ENCODE data around the gene ANO5. TPM values are rescaled to one million over a fixed set of nuclear protein-coding genes. Genes with fewer than 3 reads are reported as not detected.

ANO5 gene
- total and polyA plus RNA-seq, 2 donors = 2.7 to 15.4 TPM

GRCh38 chr11:22190827-22191463 is 1.9 kb upstream of the ANO5 start:
- no peak overlapping the region for H3K27ac ChIP-seq (ENCODE audit: low read depth)
- 88% methylated on average over 7 of the region's 7 CpGs for WGBS
- H3K4me1 ChIP-seq (ENCODE audit: insufficient read depth) = no peaks in the 10 kb centered on the region
- no peak for DNase-seq (ENCODE audit: extremely low spot score)
- H3K4me3 ChIP-seq (ENCODE audit: low read depth, low read length) = no peak overlapping the region
- peaks cover 2% of the 10 kb centered on the region for H3K36me3 ChIP-seq (ENCODE audit: insufficient read depth)

GRCh38 chr11:22192289-22192641 is 620 bp upstream of the ANO5 start:
- Histone ChIP-seq H3K27ac (ENCODE audit: low read depth) (no peak overlapping the region), H3K4me3 (ENCODE audit: low read depth, low read length) (peak overlapping the region; percentile 49), H3K36me3 (ENCODE audit: insufficient read depth) (peaks cover 2% of the 10 kb centered on the region), H3K4me1 (ENCODE audit: insufficient read depth) (no peaks in the 10 kb centered on the region)
- no peak for DNase-seq (ENCODE audit: extremely low spot score)
- WGBS = under 1% methylated on average over 7 of the region's 7 CpGs

DNA sequence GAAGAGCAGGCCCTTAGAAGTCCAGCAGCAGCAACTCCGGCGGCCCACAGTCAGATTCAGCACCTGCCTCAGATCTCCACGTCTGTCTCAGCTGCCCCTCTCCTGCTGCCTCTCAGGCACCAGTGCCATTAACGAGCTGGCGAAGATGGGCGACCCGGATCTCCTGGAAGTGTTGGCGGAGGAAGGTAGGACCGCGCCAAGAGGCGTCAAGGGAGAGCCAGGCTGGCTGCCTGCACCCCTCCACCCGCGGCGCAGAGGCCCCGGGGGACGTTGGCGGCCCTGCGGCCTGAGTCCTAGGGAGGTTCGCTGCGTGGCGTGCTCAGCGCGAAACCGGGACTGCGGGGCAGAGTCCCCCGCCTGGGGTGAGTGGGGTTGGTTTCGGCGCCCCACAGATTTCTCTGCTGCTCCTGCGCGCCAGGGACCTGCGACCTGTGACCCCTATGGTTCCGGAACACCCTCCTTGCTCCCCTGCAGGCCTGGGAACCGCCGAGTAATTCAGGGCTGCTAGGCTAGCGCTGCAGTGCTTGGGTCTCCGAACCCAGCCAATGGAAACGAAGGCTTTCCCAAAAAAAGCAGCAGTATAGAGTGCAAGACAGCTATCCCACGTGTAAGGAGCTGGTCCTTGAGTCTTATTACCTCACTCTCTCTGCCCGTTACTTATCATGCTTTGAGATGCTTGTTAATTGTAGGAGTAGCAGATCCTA is 615 bp downstream of the ANO5 start:
- H3K27ac ChIP-seq (ENCODE audit: low read depth) = no peak overlapping the region

GRCh38 chr11:22194306-22194705 is 1.4 kb downstream of the ANO5 start:
- Histone ChIP-seq H3K4me3 (ENCODE audit: low read depth, low read length) (no peak overlapping the region), H3K27ac (ENCODE audit: low read depth) (no peak overlapping the region), H3K36me3 (ENCODE audit: insufficient read depth) (no peaks in the 10 kb centered on the region), H3K4me1 (ENCODE audit: insufficient read depth) (no peaks in the 10 kb centered on the region)
- DNase-seq (ENCODE audit: extremely low spot score) = no peak
- 45% methylated on average over 5 of the region's 5 CpGs for WGBS

More for the DNA sequence above, 615 bp downstream of the ANO5 start:
- Histone ChIP-seq H3K36me3 (ENCODE audit: insufficient read depth) (no peaks in the 10 kb centered on the region), H3K4me3 (ENCODE audit: low read depth, low read length) (peak overlapping the region; percentile 49), H3K4me1 (ENCODE audit: insufficient read depth) (no peaks in the 10 kb centered on the region)
- no peak for DNase-seq (ENCODE audit: extremely low spot score)
- WGBS = 1% methylated on average over 39 of the region's 39 CpGs

- no peak for DNase-seq (ENCODE audit: extremely low spot score)
- 69% methylated on average over 2 of the region's 2 CpGs for WGBS
- Histone ChIP-seq H3K36me3 (ENCODE audit: insufficient read depth) (no peaks in the 10 kb centered on the region), H3K27ac (ENCODE audit: low read depth) (no peak overlapping the region), H3K4me3 (ENCODE audit: low read depth, low read length) (no peak overlapping the region), H3K4me1 (ENCODE audit: insufficient read depth) (no peaks in the 10 kb centered on the region)
These were observed 2.0 kb downstream of the ANO5 start for GRCh38 chr11:22194907-22195306.

- DNase-seq (ENCODE audit: extremely low spot score) = no peak
- whole genome bisulfite sequencing = 53% methylated on average over 4 of the region's 4 CpGs
- H3K4me1 ChIP-seq (ENCODE audit: insufficient read depth) = no peaks in the 10 kb centered on the region
These were observed 4.5 kb downstream of the ANO5 start for GRCh38 chr11:22197139-22198005.

GRCh38 chr11:22199243-22199642 is 6.4 kb downstream of the ANO5 start:
- H3K4me3 ChIP-seq (ENCODE audit: low read depth, low read length) = no peak overlapping the region
- H3K27ac ChIP-seq (ENCODE audit: low read depth) = no peak overlapping the region
- no peaks in the 10 kb centered on the region for H3K4me1 ChIP-seq (ENCODE audit: insufficient read depth)
- no peaks in the 10 kb centered on the region for H3K36me3 ChIP-seq (ENCODE audit: insufficient read depth)
- DNase-seq (ENCODE audit: extremely low spot score) = no peak

More at GRCh38 chr11:22197139-22198005, 4.5 kb downstream of the ANO5 start:
- H3K36me3 ChIP-seq (ENCODE audit: insufficient read depth) = no peaks in the 10 kb centered on the region
- no peak overlapping the region for H3K4me3 ChIP-seq (ENCODE audit: low read depth, low read length)
- no peak overlapping the region for H3K27ac ChIP-seq (ENCODE audit: low read depth)

DNA sequence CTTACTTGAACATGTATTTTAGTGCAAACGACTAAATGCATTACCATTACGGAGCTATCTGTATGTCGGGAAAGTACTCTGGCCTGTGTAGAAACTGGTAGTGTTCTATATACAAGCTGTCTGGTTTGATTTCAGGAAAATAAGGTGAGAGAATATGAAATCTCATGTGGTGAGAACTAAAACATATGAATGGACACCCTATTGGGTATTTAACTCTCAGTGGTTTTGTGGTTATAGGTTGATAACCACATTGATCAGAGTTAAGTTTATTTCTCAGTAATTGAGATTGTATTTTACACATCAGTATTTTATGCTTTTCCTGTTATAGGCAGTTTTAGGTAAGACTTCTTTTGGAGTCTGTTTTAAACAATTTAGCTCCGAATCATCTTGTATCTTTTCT is 10.4 kb downstream of the ANO5 start:
- Histone ChIP-seq H3K4me3 (ENCODE audit: low read depth, low read length) (no peak overlapping the region), H3K27ac (ENCODE audit: low read depth) (no peak overlapping the region), H3K4me1 (ENCODE audit: insufficient read depth) (no peaks in the 10 kb centered on the region), H3K36me3 (ENCODE audit: insufficient read depth) (no peaks in the 10 kb centered on the region)
- no peak for DNase-seq (ENCODE audit: extremely low spot score)
- 96% methylated on average over 4 of the region's 4 CpGs for WGBS

- no peak overlapping the region for H3K27ac ChIP-seq (ENCODE audit: low read depth)
- no peak for DNase-seq (ENCODE audit: extremely low spot score)
- H3K4me3 ChIP-seq (ENCODE audit: low read depth, low read length) = no peak overlapping the region
- H3K4me1 ChIP-seq (ENCODE audit: insufficient read depth) = no peaks in the 10 kb centered on the region
- H3K36me3 ChIP-seq (ENCODE audit: insufficient read depth) = no peaks in the 10 kb centered on the region
These were observed 14.3 kb downstream of the ANO5 start for GRCh38 chr11:22207162-22207561.

DNA sequence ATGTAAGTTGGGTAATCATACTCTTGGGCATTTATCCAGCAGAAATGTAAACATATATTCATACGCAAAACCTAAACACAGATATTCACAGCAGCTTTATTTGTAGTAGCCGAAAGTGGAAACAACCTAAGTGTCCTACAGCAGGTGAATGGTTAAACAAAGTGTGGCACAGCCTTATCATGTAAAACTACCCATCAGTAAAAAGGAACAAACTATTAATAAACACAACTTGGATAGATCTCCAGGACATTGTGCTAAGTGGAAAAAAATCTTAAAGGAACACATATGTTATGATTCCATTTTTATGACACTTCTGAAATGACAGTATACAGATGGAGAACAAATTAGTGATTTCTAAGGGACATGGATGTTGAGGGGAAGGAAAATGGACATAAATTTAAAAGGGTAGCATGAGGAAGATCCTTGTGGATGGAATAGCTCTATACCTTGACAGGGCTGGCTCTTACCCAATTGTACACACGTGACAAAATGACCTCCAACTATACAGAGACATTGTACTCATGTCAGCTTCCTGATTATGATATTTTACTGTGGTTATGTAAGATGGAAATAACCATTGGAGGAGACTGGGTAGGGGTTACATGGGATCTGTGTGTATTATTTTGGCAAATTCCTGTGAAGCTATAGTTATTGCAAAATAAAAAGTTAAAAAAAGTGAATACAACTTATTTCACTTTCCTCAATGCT is 15.4 kb downstream of the ANO5 start:
- Histone ChIP-seq H3K4me1 (ENCODE audit: insufficient read depth) (no peaks in the 10 kb centered on the region), H3K27ac (ENCODE audit: low read depth) (no peak overlapping the region), H3K36me3 (ENCODE audit: insufficient read depth) (no peaks in the 10 kb centered on the region), H3K4me3 (ENCODE audit: low read depth, low read length) (no peak overlapping the region)
- WGBS = 49% methylated on average over 3 of the region's 3 CpGs
- DNase-seq (ENCODE audit: extremely low spot score) = no peak

- H3K27ac ChIP-seq (ENCODE audit: low read depth) = no peak overlapping the region
- no peaks in the 10 kb centered on the region for H3K36me3 ChIP-seq (ENCODE audit: insufficient read depth)
- no peak overlapping the region for H3K4me3 ChIP-seq (ENCODE audit: low read depth, low read length)
- no peak for DNase-seq (ENCODE audit: extremely low spot score)
- no peaks in the 10 kb centered on the region for H3K4me1 ChIP-seq (ENCODE audit: insufficient read depth)
These were observed 24.1 kb downstream of the ANO5 start for GRCh38 chr11:22216940-22217339.

DNA sequence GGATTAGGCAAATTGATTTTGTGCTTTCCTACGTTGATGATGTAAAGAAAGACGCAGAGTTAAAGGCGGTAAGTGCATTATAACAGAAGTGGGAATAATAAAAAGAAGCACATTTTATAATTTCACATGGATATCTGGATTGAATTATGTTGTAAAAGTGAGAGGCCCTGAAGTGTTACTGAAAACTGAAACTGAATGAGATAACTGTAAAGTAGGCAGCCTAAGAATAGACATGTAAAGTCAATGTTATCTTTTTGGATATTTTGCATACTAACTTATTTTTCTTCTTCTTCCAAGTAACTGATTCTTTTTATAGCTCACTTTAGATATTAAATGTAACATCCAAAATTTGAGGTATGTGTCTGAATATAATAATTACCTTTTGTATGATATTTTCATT is 28.3 kb downstream of the ANO5 start:
- no peak for DNase-seq (ENCODE audit: extremely low spot score)
- Histone ChIP-seq H3K4me1 (ENCODE audit: insufficient read depth) (no peaks in the 10 kb centered on the region), H3K36me3 (ENCODE audit: insufficient read depth) (no peaks in the 10 kb centered on the region), H3K27ac (ENCODE audit: low read depth) (no peak overlapping the region), H3K4me3 (ENCODE audit: low read depth, low read length) (no peak overlapping the region)
- WGBS = 95% methylated on average over 3 of the region's 3 CpGs

- Histone ChIP-seq H3K4me3 (ENCODE audit: low read depth, low read length) (no peak overlapping the region), H3K27ac (ENCODE audit: low read depth) (no peak overlapping the region), H3K36me3 (ENCODE audit: insufficient read depth) (no peaks in the 10 kb centered on the region), H3K4me1 (ENCODE audit: insufficient read depth) (no peaks in the 10 kb centered on the region)
- DNase-seq (ENCODE audit: extremely low spot score) = no peak
- 87% methylated on average over 4 of the region's 4 CpGs for WGBS
These were observed 32.3 kb downstream of the ANO5 start for GRCh38 chr11:22225190-22225589.
